Endothelial cell of umbilical vein (primary cell): Measurements from ENCODE around the gene PLCH1. TPM values are rescaled to one million over a fixed set of nuclear protein-coding genes. Genes with fewer than 3 reads are reported as not detected.

ENCODE experiments used
- BruUV-seq: library from RNA; stranded (reverse); fragments of 400-500 nt; replicated peaks from 2 replicates; lab custom pipeline; 2021; lab: Mats Ljungman, UMichigan
- CTCF ChIA-PET: fragments of 300-600, 350-600 bp; sonication (Branson Sonifier 250); formaldehyde crosslinking; loops from one replicate; lab custom pipeline; 2021; ENCODE audit warnings: antibody characterized with exemption, inconsistent platforms; lab: Charles Lee
- POLR2A ChIA-PET: fragments of 300-600, 350-600 bp; sonication (Branson Sonifier 250); formaldehyde crosslinking; loops from one replicate; lab custom pipeline; 2021; ENCODE audit warnings: antibody characterized with exemption, inconsistent platforms; lab: Charles Lee
- DNase-seq: peaks from one replicate; pipeline ENCODE4 v3.0.0-alpha.2; 2011; ENCODE audit warnings: low read depth, low spot score
- FAIRE-seq: peaks from 2 replicates; lab custom pipeline; 2011; peaks lifted over from hg19 to GRCh38; lab: Jason Lieb, UNC
- H2AFZ ChIP-seq: 2 replicates; pipeline ENCODE4 v1.6.0; 2012; ENCODE audit warnings: low read depth, low read length, control low read depth, inconsistent platforms
- H3K27ac ChIP-seq: 2 replicates; pipeline ENCODE4 v1.5.1; 2011; ENCODE audit warnings: low read depth, mild to moderate bottlenecking, control low read depth, low read length, moderate library complexity; ENCODE audit not compliant: insufficient read depth
- H3K27me3 ChIP-seq, 2 experiments: 2 replicates each; pipeline versions ENCODE4 v1.6.0 to v1.6.1; 2011; ENCODE audit warnings: low read length in 2 of 2, mixed read lengths in 1 of 2; ENCODE audit not compliant: control insufficient read depth in 2 of 2, insufficient read depth in 2 of 2
- H3K36me3 ChIP-seq, 2 experiments: 2 replicates in 1 of 2; 3 replicates in 1 of 2; pipeline ENCODE4 v1.5.1; 2011; ENCODE audit warnings: low read length in 2 of 2, mild to moderate bottlenecking in 1 of 2, moderate library complexity in 1 of 2; ENCODE audit not compliant: control insufficient read depth in 2 of 2, insufficient read depth in 2 of 2; ENCODE audit errors: extremely low read depth in 1 of 2
- H3K4me1 ChIP-seq: 3 replicates; pipeline ENCODE4 v1.5.1; 2011; ENCODE audit warnings: mild to moderate bottlenecking, low read length; ENCODE audit not compliant: control insufficient read depth, insufficient read depth; ENCODE audit errors: extremely low read depth
- H3K4me2 ChIP-seq: 2 replicates; pipeline ENCODE4 v1.6.1; 2011; ENCODE audit warnings: low read length, control low read depth, mixed read lengths; ENCODE audit not compliant: insufficient read depth
- H3K4me3 ChIP-seq, 3 experiments: fragments of 200-600 bp in 1 of 3; sonication (generic), shearing (Covaris generic) in 1 of 3; replicated peaks in 1 of 3; 2 replicates each; pipeline ENCODE4 v1.5.1; 2011 to 2016; ENCODE audit warnings: control low read depth in 3 of 3, low read length in 3 of 3, mild to moderate bottlenecking in 2 of 3, inconsistent platforms in 1 of 3, low read depth in 1 of 3, moderate library complexity in 1 of 3; ENCODE audit not compliant: insufficient read depth in 1 of 3
- H3K79me2 ChIP-seq: 2 replicates; pipeline ENCODE4 v1.6.0; 2012; ENCODE audit warnings: low read length, inconsistent platforms; ENCODE audit not compliant: control insufficient read depth, insufficient read depth
- H3K9ac ChIP-seq: replicated peaks from 2 replicates; pipeline ENCODE3; 2011; ENCODE audit warnings: low read length, control low read depth; ENCODE audit not compliant: insufficient read depth; ENCODE audit errors: extremely low read depth
- H3K9me1 ChIP-seq: replicated peaks from 3 replicates; pipeline ENCODE4 v1.6.0; 2011; ENCODE audit warnings: mild to moderate bottlenecking, low read length; ENCODE audit not compliant: control insufficient read depth, insufficient read depth; ENCODE audit errors: extremely low read depth
- H3K9me3 ChIP-seq: replicated peaks from 2 replicates; pipeline ENCODE4 v1.5.1; 2012; ENCODE audit warnings: low read length, inconsistent platforms; ENCODE audit not compliant: control insufficient read depth, insufficient read depth
- H4K20me1 ChIP-seq: replicated peaks from 2 replicates; pipeline ENCODE3; 2011; ENCODE audit warnings: mild to moderate bottlenecking, low read length; ENCODE audit not compliant: control insufficient read depth, insufficient read depth; ENCODE audit errors: extremely low read depth
- EZH2 ChIP-seq: IDR thresholded peaks from 2 replicates; pipeline ENCODE4 v1.6.1; 2012; ENCODE audit warnings: borderline replicate concordance, low read depth, mild to moderate bottlenecking, moderate library complexity, low read length, inconsistent platforms; ENCODE audit not compliant: severe bottlenecking
- FOS ChIP-seq: IDR thresholded peaks from 2 replicates; pipeline ENCODE4 v1.6.1; 2011; ENCODE audit warnings: mild to moderate bottlenecking, low read length, moderate library complexity, borderline replicate concordance; ENCODE audit not compliant: insufficient read depth
- GATA2 ChIP-seq: IDR thresholded peaks from 2 replicates; pipeline ENCODE4 v1.7.0; 2011; ENCODE audit warnings: low read depth, mild to moderate bottlenecking, moderate library complexity, mixed read lengths, low read length; ENCODE audit not compliant: insufficient read length, insufficient read depth
- JUN ChIP-seq: IDR thresholded peaks from 2 replicates; pipeline ENCODE4 v1.6.1; 2011; ENCODE audit warnings: borderline replicate concordance, low read depth; ENCODE audit not compliant: insufficient read length, insufficient read depth
- MAX ChIP-seq: IDR thresholded peaks from 2 replicates; pipeline ENCODE4 v1.6.1; 2011; ENCODE audit not compliant: insufficient read depth, insufficient read length
- MYC ChIP-seq: IDR thresholded peaks from one replicate; pipeline ENCODE4 v1.6.1; 2011; ENCODE audit warnings: mild to moderate bottlenecking, low read depth, low read length
- POLR2A ChIP-seq: IDR thresholded peaks from 2 replicates; pipeline ENCODE4 v1.6.1; 2012; ENCODE audit warnings: low read depth, mild to moderate bottlenecking, control low read depth, low read length
- POLR2AphosphoS5 ChIP-seq: IDR thresholded peaks from 2 replicates; pipeline ENCODE4 v1.6.1; 2012; ENCODE audit warnings: low read depth, mild to moderate bottlenecking, control low read depth, low read length, moderate library complexity; ENCODE audit not compliant: insufficient read depth
- dilution Hi-C: fragments of 300-500 bp; cut with MboI; formaldehyde crosslinking; loops from one replicate; pipeline ENCODE4 v1.15.0; 2019; ENCODE audit warnings: low sequenced_read_pairs; ENCODE audit not compliant: extremely low pct_ligation_motif_present
- intact Hi-C: fragments of 100-400 bp; cut with micrococcal nuclease; formaldehyde crosslinking; loops from one replicate; pipeline ENCODE4 v1.10.0; 2022
- polyA plus RNA-seq, 4 experiments: library from polyadenylated mRNA; depleted of rRNA in 3 of 4; stranded (reverse) in 3 of 4; unstranded in 1 of 4; fragments of >200 nt; gene quantifications; 2 replicates each; pipeline versions ENCODE4 v1.2.1 to v1.2.3, GENCODE V29; 2011 to 2012; ENCODE audit warnings: missing spikeins in 1 of 4
- total RNA-seq: library from RNA; stranded (reverse); gene quantifications from 2 replicates; pipeline ENCODE4 v1.2.3, GENCODE V29; 2021
- TF ChIP-seq, protein P1 (sequence below), 2 donors: IDR thresholded peaks; 1 replicate in 1 of 2; 2 replicates in 1 of 2; pipeline ENCODE4 v1.5.1; 2011; ENCODE audit warnings: low read length in 2 of 2, mild to moderate bottlenecking in 2 of 2, moderate library complexity in 2 of 2, control low read depth in 1 of 2, inconsistent platforms in 1 of 2, low read depth in 1 of 2; ENCODE audit not compliant: insufficient read depth in 1 of 2; ENCODE audit errors: extremely low read depth in 1 of 2

Gene PLCH1
- total and polyA plus RNA-seq, 2 donors (not counting 3 experiments of a cell fraction or from before 2014, with no cell fraction given), result 0.03 TPM; not detected in 1

GRCh38 chr3:155702745-155703591 is 41.9 kb downstream of the PLCH1 start:
- no peaks in the 10 kb centered on the region for H3K9me1 ChIP-seq
- BruUV-seq, result no TSS peak
- H3K4me3 ChIP-seq, result no peak overlapping the region
- DNase-seq, result no peak
- H4K20me1 ChIP-seq, result no peaks in the 10 kb centered on the region
- no peak overlapping the region for H3K27ac ChIP-seq
- no peak for FAIRE-seq
- H3K4me2 ChIP-seq, result no peak overlapping the region
- POLR2A ChIA-PET, result no interaction called here
- H3K4me1 ChIP-seq, result no peaks in the 10 kb centered on the region
- H3K36me3 ChIP-seq, result no peaks in the 10 kb centered on the region
- dilution Hi-C loops (no loop called here), intact Hi-C loops (loop anchor here (1.0 to 10.0 kb wide), 4 partner anchors 321 to 1371 kb away; no protein-coding TSS in a partner anchor)
- TF ChIP-seq POLR2A (no peak), GATA2 (no peak), MYC (no peak), MAX (no peak), EZH2 (no peak), POLR2AphosphoS5 (no peak), JUN (no peak), FOS (no peak)
- TF ChIP-seq, protein P1, sequence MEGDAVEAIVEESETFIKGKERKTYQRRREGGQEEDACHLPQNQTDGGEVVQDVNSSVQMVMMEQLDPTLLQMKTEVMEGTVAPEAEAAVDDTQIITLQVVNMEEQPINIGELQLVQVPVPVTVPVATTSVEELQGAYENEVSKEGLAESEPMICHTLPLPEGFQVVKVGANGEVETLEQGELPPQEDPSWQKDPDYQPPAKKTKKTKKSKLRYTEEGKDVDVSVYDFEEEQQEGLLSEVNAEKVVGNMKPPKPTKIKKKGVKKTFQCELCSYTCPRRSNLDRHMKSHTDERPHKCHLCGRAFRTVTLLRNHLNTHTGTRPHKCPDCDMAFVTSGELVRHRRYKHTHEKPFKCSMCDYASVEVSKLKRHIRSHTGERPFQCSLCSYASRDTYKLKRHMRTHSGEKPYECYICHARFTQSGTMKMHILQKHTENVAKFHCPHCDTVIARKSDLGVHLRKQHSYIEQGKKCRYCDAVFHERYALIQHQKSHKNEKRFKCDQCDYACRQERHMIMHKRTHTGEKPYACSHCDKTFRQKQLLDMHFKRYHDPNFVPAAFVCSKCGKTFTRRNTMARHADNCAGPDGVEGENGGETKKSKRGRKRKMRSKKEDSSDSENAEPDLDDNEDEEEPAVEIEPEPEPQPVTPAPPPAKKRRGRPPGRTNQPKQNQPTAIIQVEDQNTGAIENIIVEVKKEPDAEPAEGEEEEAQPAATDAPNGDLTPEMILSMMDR (IDR thresholded peaks at IDR 0.05; ENCODE audit: extremely low read depth in 1 of 2, insufficient read depth in 1 of 2, low read depth in 1 of 2, low read length in 2 of 2), result no peak
- CTCF ChIA-PET, result interaction anchor here (0.9 to 2.7 kb wide), 20 partner anchors 8 to 1917 kb away, joined by 3 to 105 read pairs (median 6); no protein-coding TSS in a partner anchor
- H3K79me2 ChIP-seq, result no peaks in the 10 kb centered on the region
- H2AFZ ChIP-seq, result no peak overlapping the region
- no peaks in the 10 kb centered on the region for H3K9me3 ChIP-seq
- no peak overlapping the region for H3K9ac ChIP-seq
- H3K27me3 ChIP-seq, result peaks cover 4 to 10% of the 10 kb centered on the region in 2 experiments
